ENCODE data around the gene ZFP69B. TPM values are rescaled to one million over a fixed set of nuclear protein-coding genes. Genes with fewer than 3 reads are reported as not detected.

Gene ZFP69B
- total RNA-seq, 1 experiment from 2014 or later: 1.2 TPM

GRCh38 chr1:40421431-40422384 lies 28.6 kb upstream of the ZFP69B start:
- H3K36me3 ChIP-seq (ENCODE audit: control insufficient read depth, insufficient read depth, low read length): no peaks in the 10 kb centered on the region
- no peaks in the 10 kb centered on the region for H3K9me3 ChIP-seq
- H3K4me3 Mint-ChIP-seq (ENCODE audit: unreplicated experiment): no peak overlapping the region
- H3K27ac Mint-ChIP-seq (ENCODE audit: unreplicated experiment): no peak overlapping the region
- no peaks in the 10 kb centered on the region for H3K9me3 Mint-ChIP-seq (ENCODE audit: unreplicated experiment)
- H3K4me1 ChIP-seq: no peaks in the 10 kb centered on the region
- no peaks in the 10 kb centered on the region for H3K27me3 Mint-ChIP-seq (ENCODE audit: insufficient read depth, unreplicated experiment)
- H3K36me3 Mint-ChIP-seq (ENCODE audit: insufficient read depth, unreplicated experiment): peaks cover 6% of the 10 kb centered on the region
- DNase-seq: no peak
- BruUV-seq (replicated peaks): no TSS peak
- no peaks in the 10 kb centered on the region for H3K4me1 Mint-ChIP-seq (ENCODE audit: low read depth, unreplicated experiment)
- H3K4me3 ChIP-seq (ENCODE audit: low read depth, low read length): no peak overlapping the region
- H3K27me3 ChIP-seq (replicated peaks; ENCODE audit: control insufficient read depth, insufficient read depth, low read length): no peaks in the 10 kb centered on the region
- ChIA-PET POLR2A (interaction anchor here (0.5 to 0.6 kb wide), 2 partner anchors 65 to 180 kb away, joined by 3 to 12 read pairs; no protein-coding TSS in a partner anchor), CTCF (no interaction called here)
- intact Hi-C loops (cut with micrococcal nuclease; ENCODE audit: unreplicated experiment): no loop called here
- TF ChIP-seq CTCF (IDR thresholded peaks at IDR 0.05; ENCODE audit: insufficient read depth in 1 of 2, low read depth in 1 of 2, low read length in 1 of 2, severe bottlenecking in 1 of 2, unreplicated experiment in 1 of 2): no peak

- Mint-ChIP-seq H3K4me3 (ENCODE audit: unreplicated experiment) (no peak overlapping the region), H3K27ac (ENCODE audit: unreplicated experiment) (no peak overlapping the region), H3K27me3 (ENCODE audit: insufficient read depth, unreplicated experiment) (no peaks in the 10 kb centered on the region), H3K4me1 (ENCODE audit: low read depth, unreplicated experiment) (no peaks in the 10 kb centered on the region), H3K36me3 (ENCODE audit: insufficient read depth, unreplicated experiment) (peaks cover 6% of the 10 kb centered on the region), H3K9me3 (ENCODE audit: unreplicated experiment) (no peaks in the 10 kb centered on the region)
- CTCF ChIA-PET: no interaction called here
- Histone ChIP-seq H3K27me3 (replicated peaks; ENCODE audit: control insufficient read depth, insufficient read depth, low read length) (no peaks in the 10 kb centered on the region), H3K4me1 (no peaks in the 10 kb centered on the region), H3K9me3 (no peaks in the 10 kb centered on the region), H3K36me3 (ENCODE audit: control insufficient read depth, insufficient read depth, low read length) (no peaks in the 10 kb centered on the region), H3K4me3 (ENCODE audit: low read depth, low read length) (no peak overlapping the region)
- TF ChIP-seq CTCF (IDR thresholded peaks at IDR 0.05; ENCODE audit: insufficient read depth in 1 of 2, low read depth in 1 of 2, low read length in 1 of 2, severe bottlenecking in 1 of 2, unreplicated experiment in 1 of 2): no peak
- no peak for DNase-seq
- BruUV-seq (replicated peaks): no TSS peak
- intact Hi-C loops (cut with micrococcal nuclease; ENCODE audit: unreplicated experiment): no loop called here
- POLR2A ChIA-PET: no interaction called here
These were observed 27.5 kb upstream of the ZFP69B start for GRCh38 chr1:40422630-40423263.

GRCh38 chr1:40423264-40423642 lies 27.0 kb upstream of the ZFP69B start:
- no peaks in the 10 kb centered on the region for H3K4me1 Mint-ChIP-seq (ENCODE audit: low read depth, unreplicated experiment)
- no peaks in the 10 kb centered on the region for H3K9me3 Mint-ChIP-seq (ENCODE audit: unreplicated experiment)
- H3K27ac Mint-ChIP-seq (ENCODE audit: unreplicated experiment): no peak overlapping the region
- ChIA-PET POLR2A (no interaction called here), CTCF (no interaction called here)
- DNase-seq: no peak
- peaks cover 6% of the 10 kb centered on the region for H3K36me3 Mint-ChIP-seq (ENCODE audit: insufficient read depth, unreplicated experiment)
- H3K4me3 Mint-ChIP-seq (ENCODE audit: unreplicated experiment): no peak overlapping the region
- H3K27me3 Mint-ChIP-seq (ENCODE audit: insufficient read depth, unreplicated experiment): no peaks in the 10 kb centered on the region
- intact Hi-C loops (cut with micrococcal nuclease; ENCODE audit: unreplicated experiment): no loop called here
- TF ChIP-seq CTCF (IDR thresholded peaks at IDR 0.05; ENCODE audit: insufficient read depth in 1 of 2, low read depth in 1 of 2, low read length in 1 of 2, severe bottlenecking in 1 of 2, unreplicated experiment in 1 of 2): no peak
- no peaks in the 10 kb centered on the region for H3K9me3 ChIP-seq
- no peaks in the 10 kb centered on the region for H3K4me1 ChIP-seq
- no peaks in the 10 kb centered on the region for H3K27me3 ChIP-seq (replicated peaks; ENCODE audit: control insufficient read depth, insufficient read depth, low read length)
- H3K36me3 ChIP-seq (ENCODE audit: control insufficient read depth, insufficient read depth, low read length): no peaks in the 10 kb centered on the region
- no TSS peak for BruUV-seq (replicated peaks)
- H3K4me3 ChIP-seq (ENCODE audit: low read depth, low read length): no peak overlapping the region

Measured in Caco-2 (cell line).